HepG2 (cell line): ENCODE data around the gene SMIM36. TPM values are rescaled to one million over a fixed set of nuclear protein-coding genes. Genes with fewer than 3 reads are reported as not detected.

Experiments
- ATAC-seq: fragments of 200-7000 bp; cut with Tn5 transposase; 3 replicates; pipeline ENCODE4 v1.9.1; 2020; ENCODE audit warnings: mild to moderate bottlenecking, moderate library complexity
- BruUV-seq: library from RNA; stranded (reverse); fragments of 400-500 nt; replicated peaks from 2 replicates; lab custom pipeline; 2021; lab: Mats Ljungman, UMichigan
- CTCF ChIA-PET: fragments of 300-600 bp; formaldehyde crosslinking; extraction: SDS; loops from one replicate; lab custom pipeline; 2021; ENCODE audit warnings: low total read pairs, inconsistent platforms, low intra/inter-chr PET ratio; lab: Yijun Ruan, JAX
- POLR2A ChIA-PET: fragments of 350-600 bp; sonication (Branson Sonifier 250); formaldehyde crosslinking; loops from one replicate; lab custom pipeline; 2020; ENCODE audit warnings: antibody characterized with exemption, inconsistent platforms; lab: Yijun Ruan, JAX
- DNase-seq: peaks from one replicate; pipeline ENCODE4 v3.0.0-alpha.2; 2015; ENCODE audit warnings: low spot score
- FAIRE-seq: peaks from 3 replicates; lab custom pipeline; 2011; peaks lifted over from hg19 to GRCh38; lab: Jason Lieb, UNC
- H2AFZ ChIP-seq: one replicate; pipeline ENCODE4 v1.6.1; 2011; ENCODE audit warnings: low read length, inconsistent platforms
- H3K27ac ChIP-seq: fragments of 300-600 bp; 3 replicates; pipeline ENCODE4 v1.8.0; 2011; ENCODE audit warnings: mixed run types, mild to moderate bottlenecking, mixed read lengths, low read length, inconsistent platforms; ENCODE audit not compliant: insufficient read depth; ENCODE audit errors: extremely low read length
- H3K27me3 ChIP-seq, 2 experiments: fragments of 200-600 bp in 1 of 2; 2 replicates in 1 of 2; 3 replicates in 1 of 2; pipeline versions ENCODE4 v1.6.0 to v1.8.0; 2011; ENCODE audit warnings: low read length in 2 of 2, mild to moderate bottlenecking in 2 of 2, moderate library complexity in 2 of 2, inconsistent platforms in 1 of 2; ENCODE audit not compliant: insufficient read depth in 2 of 2, control insufficient read depth in 1 of 2
- H3K36me3 ChIP-seq, 2 experiments: fragments of 200-600 bp in 1 of 2; replicated peaks in 1 of 2; 2 replicates in 1 of 2; 3 replicates in 1 of 2; pipeline versions ENCODE4 v1.5.1 to v1.8.0; 2011; ENCODE audit warnings: low read length in 2 of 2, inconsistent platforms in 1 of 2; ENCODE audit not compliant: insufficient read depth in 2 of 2, control insufficient read depth in 1 of 2
- H3K4me1 ChIP-seq: 2 replicates; pipeline ENCODE4 v1.5.1; 2012; ENCODE audit warnings: low read length, inconsistent platforms; ENCODE audit not compliant: insufficient read depth
- H3K4me2 ChIP-seq: 2 replicates; pipeline ENCODE4 v1.6.0; 2011; ENCODE audit warnings: low read depth, low read length, inconsistent platforms
- H3K4me3 ChIP-seq, 3 experiments: fragments of 200-600 bp in 1 of 3; sonication (generic), shearing (Covaris generic) in 1 of 3; replicated peaks in 1 of 3; 2 replicates each; pipeline ENCODE4 v1.5.1; 2011 to 2016; ENCODE audit warnings: low read length in 3 of 3, inconsistent platforms in 2 of 3, low read depth in 2 of 3, mild to moderate bottlenecking in 2 of 3, control low read depth in 1 of 3, mixed read lengths in 1 of 3; ENCODE audit not compliant: insufficient read depth in 1 of 3
- H3K79me2 ChIP-seq: one replicate; pipeline ENCODE4 v1.6.1; 2011; ENCODE audit warnings: low read length, inconsistent platforms; ENCODE audit not compliant: insufficient read depth
- H3K9ac ChIP-seq: 2 replicates; pipeline ENCODE4 v1.6.0; 2011; ENCODE audit warnings: mild to moderate bottlenecking, low read depth, low read length, inconsistent platforms; ENCODE audit not compliant: insufficient read depth
- H3K9me3 ChIP-seq: 2 replicates; pipeline ENCODE4 v1.5.1; 2012; ENCODE audit warnings: mild to moderate bottlenecking, low read length
- H4K20me1 ChIP-seq: 2 replicates; pipeline ENCODE4 v1.6.0; 2011; ENCODE audit warnings: inconsistent platforms, mild to moderate bottlenecking, low read length, moderate library complexity; ENCODE audit not compliant: insufficient read depth
- IRF2 ChIP-seq: IDR thresholded peaks from 2 replicates; pipeline ENCODE4 v1.6.1; 2018; ENCODE audit warnings: missing genetic modification reagents, missing compliant biosample characterization
- MAFF ChIP-seq: IDR thresholded peaks from 2 replicates; pipeline ENCODE4 v1.6.1; 2011; ENCODE audit warnings: low read depth, low read length, improper control_type of control experiment
- MAFK ChIP-seq, 2 experiments: IDR thresholded peaks in 1 of 2; conservative IDR thresholded peaks in 1 of 2; 2 replicates each; pipeline ENCODE4 v1.6.1; 2011; ENCODE audit warnings: improper control_type of control experiment in 2 of 2, low read length in 2 of 2
- WGBS: methylation state at CpG from one replicate; pipeline ENCODE4 v1.1.6; 2017; ENCODE audit warnings: low lambda C conversion rate; 5-methylcytosine and 5-hydroxymethylcytosine counted together
- in situ Hi-C: cut with HindIII; loops from 2 replicates; pipeline ENCODE4 v1.10.0; 2017; ENCODE audit warnings: low pct_unique_long_range_greater_than_20kb; ENCODE audit not compliant: extremely low pct_ligation_motif_present
- intact Hi-C: fragments of 100-400 bp; cut with micrococcal nuclease; formaldehyde crosslinking; loops from one replicate; pipeline ENCODE4 v1.10.0; 2022; ENCODE audit not compliant: unreplicated experiment
- polyA plus RNA-seq, 8 experiments: library from polyadenylated mRNA; depleted of rRNA in 3 of 8; stranded (reverse) in 7 of 8; unstranded in 1 of 8; fragments of >200 nt; fragmentation: Illumina TruSeq in 4 of 8; extraction: Trizol in 4 of 8; gene quantifications; 2 replicates each; pipeline versions ENCODE4 v1.2.1 to v1.2.3, GENCODE V29; 2011 to 2016; ENCODE audit warnings: low read depth in 4 of 8, missing spikeins in 1 of 8, mixed read lengths in 1 of 8; ENCODE audit not compliant: insufficient read depth in 1 of 8
- total RNA-seq, 5 experiments: library from RNA; depleted of rRNA; stranded (reverse); fragments of >200 nt; fragmentation: Illumina TruSeq; extraction: Trizol; gene quantifications; 2 replicates each; pipeline ENCODE4 v1.2.3, GENCODE V29; 2016; ENCODE audit warnings: low read depth in 1 of 5
- TF ChIP-seq, protein P1 (sequence below): sonication (generic); formaldehyde crosslinking; IDR thresholded peaks from 2 replicates; pipeline ENCODE4 v1.4.0; 2020; ENCODE audit warnings: missing genetic modification reagents

Gene SMIM36
- total and polyA plus RNA-seq, 2 of the 13 experiments (the other 11 are each of a cell fraction or from before 2014, with no cell fraction given) = not detected

- TF ChIP-seq, protein P1, sequence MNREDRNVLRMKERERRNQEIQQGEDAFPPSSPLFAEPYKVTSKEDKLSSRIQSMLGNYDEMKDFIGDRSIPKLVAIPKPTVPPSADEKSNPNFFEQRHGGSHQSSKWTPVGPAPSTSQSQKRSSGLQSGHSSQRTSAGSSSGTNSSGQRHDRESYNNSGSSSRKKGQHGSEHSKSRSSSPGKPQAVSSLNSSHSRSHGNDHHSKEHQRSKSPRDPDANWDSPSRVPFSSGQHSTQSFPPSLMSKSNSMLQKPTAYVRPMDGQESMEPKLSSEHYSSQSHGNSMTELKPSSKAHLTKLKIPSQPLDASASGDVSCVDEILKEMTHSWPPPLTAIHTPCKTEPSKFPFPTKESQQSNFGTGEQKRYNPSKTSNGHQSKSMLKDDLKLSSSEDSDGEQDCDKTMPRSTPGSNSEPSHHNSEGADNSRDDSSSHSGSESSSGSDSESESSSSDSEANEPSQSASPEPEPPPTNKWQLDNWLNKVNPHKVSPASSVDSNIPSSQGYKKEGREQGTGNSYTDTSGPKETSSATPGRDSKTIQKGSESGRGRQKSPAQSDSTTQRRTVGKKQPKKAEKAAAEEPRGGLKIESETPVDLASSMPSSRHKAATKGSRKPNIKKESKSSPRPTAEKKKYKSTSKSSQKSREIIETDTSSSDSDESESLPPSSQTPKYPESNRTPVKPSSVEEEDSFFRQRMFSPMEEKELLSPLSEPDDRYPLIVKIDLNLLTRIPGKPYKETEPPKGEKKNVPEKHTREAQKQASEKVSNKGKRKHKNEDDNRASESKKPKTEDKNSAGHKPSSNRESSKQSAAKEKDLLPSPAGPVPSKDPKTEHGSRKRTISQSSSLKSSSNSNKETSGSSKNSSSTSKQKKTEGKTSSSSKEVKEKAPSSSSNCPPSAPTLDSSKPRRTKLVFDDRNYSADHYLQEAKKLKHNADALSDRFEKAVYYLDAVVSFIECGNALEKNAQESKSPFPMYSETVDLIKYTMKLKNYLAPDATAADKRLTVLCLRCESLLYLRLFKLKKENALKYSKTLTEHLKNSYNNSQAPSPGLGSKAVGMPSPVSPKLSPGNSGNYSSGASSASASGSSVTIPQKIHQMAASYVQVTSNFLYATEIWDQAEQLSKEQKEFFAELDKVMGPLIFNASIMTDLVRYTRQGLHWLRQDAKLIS = no peak
- TF ChIP-seq, all 625 proteins: peak for 0
Measured at GRCh38 chr17:55440391-55440790, 70.9 kb downstream of the SMIM36 start (continued).

DNA sequence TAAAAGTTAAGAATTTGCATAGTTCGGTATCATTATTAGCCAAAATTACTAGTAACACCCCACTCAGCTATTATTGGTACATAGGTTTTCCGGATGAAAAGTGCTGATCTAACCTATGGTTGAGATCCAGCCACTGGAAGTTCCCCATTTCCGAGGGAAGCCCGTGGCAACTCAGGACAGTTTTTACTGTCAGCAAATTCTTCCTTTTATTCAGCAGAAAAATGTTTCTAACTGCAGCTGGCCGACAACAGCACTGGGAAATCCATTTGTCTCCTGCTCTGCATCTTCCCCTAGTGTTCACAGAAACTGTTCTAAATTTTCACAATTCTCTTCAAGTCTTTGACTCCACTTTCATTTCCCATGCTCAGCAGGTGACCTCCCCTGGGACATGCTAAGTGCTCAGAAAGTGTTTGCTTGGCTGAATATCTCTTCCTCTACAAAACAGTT, 74.1 kb downstream of the SMIM36 start:
- no peaks in the 10 kb centered on the region for H3K9me3 ChIP-seq
- no TSS peak for BruUV-seq
- TF ChIP-seq IRF2 (CRISPR knock-in tag) (no peak), MAFK (conservative IDR thresholded peaks at IDR 0.05 in 1 of 2, IDR thresholded peaks at IDR 0.05 in 1 of 2; ENCODE audit: low read length in 2 of 2) (peak; percentile 13 to 36; a peak in 1 of 4 replicates), MAFF (peak; percentile 46; the same call in 1 of the 2 replicates)
- H3K4me3 ChIP-seq = no peak overlapping the region
- ChIA-PET POLR2A (interaction anchor here (0.7 kb wide), 1 partner anchor 9 kb away, joined by 3 read pairs; no protein-coding TSS in a partner anchor), CTCF (no interaction called here)
- peaks cover 80% of the 10 kb centered on the region for H3K4me1 ChIP-seq
- intact Hi-C loops (no loop called here), in situ Hi-C loops (no loop called here)
- WGBS = 97% methylated on average over 5 of the region's 5 CpGs
- DNase-seq (no peak), ATAC-seq (no peak), FAIRE-seq (no peak)
- H3K79me2 ChIP-seq = no peaks in the 10 kb centered on the region
- H3K4me2 ChIP-seq = no peak overlapping the region
- no peaks in the 10 kb centered on the region for H3K36me3 ChIP-seq
- H3K27me3 ChIP-seq = no peaks in the 10 kb centered on the region
- H3K27ac ChIP-seq = no peak overlapping the region
- H2AFZ ChIP-seq = peak overlapping the region; percentile 1
- no peak overlapping the region for H3K9ac ChIP-seq
- no peaks in the 10 kb centered on the region for H4K20me1 ChIP-seq
